Measurements from ENCODE around the gene VIM. TPM values are rescaled to one million over a fixed set of nuclear protein-coding genes. Genes with fewer than 3 reads are reported as not detected.
"Not testable (repeated sequence)": the region's sequence is repeated elsewhere in the genome, so short reads cannot be mapped to it uniquely, and the experiment has no call there.

Gene VIM
- total RNA-seq, 1 experiment from 2014 or later, result 7,948 TPM

DNA sequence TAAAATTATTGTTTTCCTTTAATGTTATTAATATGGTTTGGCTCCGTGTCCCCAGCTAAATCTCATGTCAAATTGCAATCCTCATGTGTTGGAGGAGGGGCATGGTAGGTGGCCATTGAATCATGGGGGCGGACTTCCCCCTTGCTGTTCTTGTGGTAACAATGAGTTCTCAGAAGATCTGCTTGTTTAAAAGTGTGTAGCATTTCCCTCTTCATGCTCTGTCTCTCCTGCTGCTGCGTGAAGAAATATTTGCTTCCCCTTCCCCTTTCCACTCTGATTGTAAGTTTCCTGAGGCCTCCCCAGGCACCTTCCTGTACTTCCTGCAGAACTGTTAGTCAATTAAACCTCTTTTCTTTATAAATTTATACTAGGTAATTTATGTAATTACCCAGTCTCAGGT is 27.5 kb downstream of the VIM start:
- DNase-seq (ENCODE audit: low read depth), result no peak

DNA sequence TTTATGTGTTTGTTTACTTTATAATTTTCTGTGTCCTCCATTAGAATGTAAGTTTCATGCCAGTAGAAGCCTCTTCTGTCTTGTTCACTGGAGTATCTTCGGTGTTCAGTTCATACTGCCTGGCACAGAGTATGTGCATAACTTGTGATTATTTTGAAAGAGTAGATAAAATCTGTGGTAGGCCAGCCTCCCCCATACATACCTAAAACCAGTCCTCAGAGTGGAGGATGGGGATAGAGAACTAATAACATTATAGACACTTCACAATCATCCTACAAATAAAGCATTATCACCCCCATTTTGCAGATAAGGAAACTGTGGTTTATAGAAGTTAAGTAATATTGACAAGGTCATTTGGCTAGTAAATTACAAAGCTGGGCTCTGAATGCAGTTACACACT is 28.0 kb downstream of the VIM start:
- no peak for DNase-seq (ENCODE audit: low read depth)

GRCh38 chr10:17256627-17257026 is 28.6 kb downstream of the VIM start:
- DNase-seq (ENCODE audit: low read depth), result no peak

GRCh38 chr10:17257466-17258321 is 29.7 kb downstream of the VIM start:
- peak; percentile 71 for DNase-seq (ENCODE audit: low read depth)

DNA sequence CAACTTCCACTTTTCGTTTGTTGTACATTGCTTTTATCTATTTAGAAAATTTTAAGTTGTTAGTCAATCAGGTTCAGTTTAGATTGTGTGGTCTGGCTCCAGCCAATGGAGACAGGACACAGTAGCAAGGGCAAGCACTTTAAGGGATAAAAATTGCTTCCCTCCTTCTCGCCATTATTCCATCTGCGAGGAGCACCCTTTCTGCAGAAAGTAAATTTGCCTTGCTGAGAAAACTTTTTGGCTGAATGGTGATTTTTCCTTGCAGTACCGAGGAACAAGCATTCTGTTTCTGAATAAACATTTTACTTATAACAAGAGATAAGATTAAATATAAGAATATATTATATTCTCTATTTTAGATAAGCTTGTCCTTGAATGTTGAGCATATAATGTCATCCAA is 34.5 kb downstream of the VIM start:
- DNase-seq (ENCODE audit: low read depth), result no peak

DNA sequence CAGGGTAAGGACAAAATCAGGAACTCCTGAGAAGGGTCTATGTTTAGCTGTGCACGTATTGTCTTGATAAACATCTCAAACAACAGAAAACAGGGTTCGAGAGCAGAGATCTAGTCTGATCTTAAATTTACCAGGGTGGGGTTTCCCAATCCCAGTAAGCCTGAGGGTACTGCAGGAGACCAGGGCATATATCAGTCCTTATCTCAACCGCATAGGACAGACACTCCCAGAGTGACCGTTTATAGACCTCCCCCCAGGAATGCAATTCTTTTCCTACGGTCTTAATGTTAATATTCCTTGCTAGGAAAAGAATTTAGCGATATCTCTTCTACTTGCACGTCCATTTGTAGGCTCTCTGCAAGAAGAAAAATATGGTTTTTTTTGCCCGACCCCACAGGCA is 35.5 kb downstream of the VIM start:
- no peak for DNase-seq (ENCODE audit: low read depth)

- no peak for DNase-seq (ENCODE audit: low read depth)
These were observed 37.4 kb downstream of the VIM start for GRCh38 chr10:17265468-17265867.

DNA sequence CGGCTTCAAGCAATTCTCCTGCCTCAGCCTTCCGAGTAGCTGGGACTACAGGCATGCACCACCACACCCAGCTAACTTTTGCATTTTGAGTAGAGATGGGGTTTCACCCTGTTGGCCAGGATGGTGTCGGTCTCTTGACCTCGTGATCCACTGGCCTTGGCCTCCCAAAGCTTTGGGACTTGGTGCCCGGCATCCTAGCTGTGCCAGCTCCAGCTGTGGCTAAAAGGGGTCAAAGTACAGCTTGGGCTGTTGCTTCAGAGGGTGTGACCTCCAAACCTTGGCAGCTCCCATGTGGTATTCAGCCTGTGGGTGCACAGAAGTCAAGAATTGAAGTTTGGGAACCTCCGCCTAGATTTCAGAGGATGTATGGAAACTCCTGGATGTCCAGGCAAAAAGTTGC is 38.5 kb downstream of the VIM start:
- not testable (repeated sequence) for DNase-seq (ENCODE audit: low read depth)

GRCh38 chr10:17272648-17273047 is 44.6 kb downstream of the VIM start:
- no peak for DNase-seq (ENCODE audit: low read depth)

GRCh38 chr10:17273403-17273802 is 45.4 kb downstream of the VIM start:
- DNase-seq (ENCODE audit: low read depth), result peak; percentile 73

- no peak for DNase-seq (ENCODE audit: low read depth)
These were observed 48.8 kb downstream of the VIM start for GRCh38 chr10:17276756-17277424.

DNA sequence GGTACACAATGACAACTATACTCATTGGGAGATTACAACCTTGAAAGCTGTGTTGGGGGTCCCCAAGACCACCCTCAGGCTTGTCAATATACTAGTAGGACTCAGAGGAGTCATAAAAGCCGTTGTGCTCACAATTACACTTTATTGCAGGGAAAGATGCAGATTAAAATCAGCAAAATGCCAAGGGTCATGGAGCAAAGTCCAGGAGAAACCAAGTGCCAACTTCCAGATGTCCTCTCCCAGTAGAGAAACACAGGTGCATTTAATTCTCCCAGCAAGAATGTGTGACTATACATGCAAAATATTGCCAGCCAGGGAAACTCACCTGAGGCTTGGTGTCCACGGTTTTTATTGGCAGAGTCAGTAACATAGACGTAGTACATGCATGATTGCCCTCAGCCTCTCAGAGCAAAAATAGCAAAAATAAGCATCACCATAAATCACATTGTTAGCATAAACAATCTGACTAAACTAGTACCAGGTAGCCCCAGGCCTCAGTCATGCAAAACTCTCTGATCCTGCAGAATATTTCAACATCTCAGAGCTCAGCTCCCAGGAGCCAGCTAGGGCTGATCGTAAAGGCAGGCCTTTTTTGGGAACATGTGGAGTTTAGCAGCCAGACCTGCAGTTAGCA is 50.7 kb downstream of the VIM start:
- DNase-seq (ENCODE audit: low read depth), result no peak

DNA sequence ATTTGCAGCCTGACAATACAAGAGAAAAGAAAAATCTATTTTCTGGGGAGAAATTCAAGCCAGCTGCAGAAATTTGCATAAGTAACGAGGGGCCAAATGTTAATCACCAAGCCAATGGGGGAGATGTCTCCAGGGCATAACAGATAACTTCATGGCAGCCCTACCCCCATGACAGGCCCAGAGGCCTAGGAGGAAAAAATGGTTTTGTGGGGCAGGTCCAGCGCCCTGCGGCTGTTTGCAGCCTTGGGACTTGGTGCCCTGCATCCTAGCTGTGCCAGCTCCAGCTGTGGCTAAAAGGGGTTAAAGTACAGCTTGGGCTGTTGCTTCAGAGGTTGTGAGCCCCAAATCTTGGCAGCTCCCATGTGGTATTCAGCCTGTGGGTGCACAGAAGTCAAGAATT is 54.3 kb downstream of the VIM start:
- no peak for DNase-seq (ENCODE audit: low read depth)

DNA sequence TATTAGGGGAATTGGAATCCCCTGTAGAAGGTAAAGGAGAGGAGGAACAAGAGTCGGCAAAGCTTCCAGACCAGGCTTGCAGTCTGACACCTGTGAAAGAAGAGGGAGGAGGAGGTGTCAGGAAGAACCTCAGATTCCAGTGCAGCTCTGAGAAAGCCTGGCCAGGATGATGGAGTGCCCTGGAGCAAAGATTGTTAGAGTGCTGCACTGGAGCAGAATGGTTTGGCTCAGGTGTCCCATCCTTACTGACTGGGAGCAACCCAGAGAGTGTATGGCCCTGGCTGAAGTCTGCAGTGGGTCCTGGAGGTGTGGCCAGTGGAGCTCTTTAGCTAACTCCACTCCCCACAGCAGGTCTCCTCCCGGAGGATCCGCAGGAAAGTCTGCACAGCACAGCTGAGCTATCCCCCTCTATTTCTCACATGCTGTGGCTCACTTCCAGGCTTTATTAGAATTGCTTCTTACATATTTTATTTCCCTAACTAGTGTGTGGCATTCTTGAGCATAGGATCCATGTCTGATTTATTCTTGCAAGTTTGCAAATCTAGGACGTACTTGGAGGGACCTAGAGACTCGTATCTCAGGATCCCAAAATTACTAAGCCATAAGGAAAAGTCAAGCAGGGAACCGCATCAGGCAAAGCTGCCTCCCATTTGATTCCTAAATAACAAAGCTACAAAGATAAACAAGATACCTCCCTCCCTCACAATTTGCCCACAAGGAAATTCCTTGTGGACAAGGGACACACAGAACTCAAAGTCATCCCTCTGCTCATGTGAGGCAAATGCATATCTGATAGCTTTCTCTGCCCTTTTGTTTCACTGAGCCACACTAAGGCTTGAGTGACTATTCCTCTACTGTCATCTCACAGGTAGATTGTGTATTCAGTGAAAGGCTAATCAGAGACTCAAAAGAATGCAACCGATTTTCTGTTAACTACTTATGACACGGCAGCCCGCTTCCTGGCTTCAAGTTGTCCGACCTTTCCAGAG is 58.8 kb downstream of the VIM start:
- no peak for DNase-seq (ENCODE audit: low read depth)

Other genes starting within 250 kb of the VIM start
- 0.90 and 1.3 TPM in 2 replicates for gene CUBN, start 98.4 kb upstream of the VIM start, total RNA-seq (2014; rRNA removed; shearing (Covaris generic))
- 8.2 and 10.3 TPM in 2 replicates for gene TRDMT1, start 26.6 kb upstream of the VIM start, total RNA-seq (2014; rRNA removed; shearing (Covaris generic))
- 0.03 and 0.10 TPM in 2 replicates for gene ST8SIA6, start 226.4 kb downstream of the VIM start, total RNA-seq (2014; rRNA removed; shearing (Covaris generic))